SK-N-MC (cell line): ENCODE results near the gene DAB2.

ENCODE experiments used
- DNase-seq: peaks from one replicate; pipeline ENCODE4 v3.0.0-alpha.2; 2011; ENCODE audit warnings: low read depth, low spot score
- H3K27ac ChIP-seq: fragments of 200-600 bp; sonication (generic); 2 replicates; pipeline ENCODE4 v1.5.1; 2016; ENCODE audit warnings: mixed run types
- H3K36me3 ChIP-seq: fragments of 200-600 bp; sonication (generic); 2 replicates; pipeline ENCODE4 v1.6.1; 2017; ENCODE audit warnings: antibody characterized with exemption, low read length, mixed read lengths; ENCODE audit not compliant: insufficient read depth
- H3K4me3 ChIP-seq: fragments of 200-600 bp; sonication (generic); 2 replicates; pipeline ENCODE4 v1.5.1; 2016
- H3K9ac ChIP-seq: fragments of 200-600 bp; sonication (generic); 2 replicates; pipeline ENCODE4 v1.8.0; 2017; ENCODE audit warnings: mixed run types, mixed read lengths; ENCODE audit not compliant: insufficient read length
- H3K9me3 ChIP-seq: fragments of 200-600 bp; sonication (generic); 2 replicates; pipeline ENCODE4 v1.6.1; 2017; ENCODE audit warnings: low read depth, mild to moderate bottlenecking, antibody characterized with exemption, low read length, moderate library complexity, mixed read lengths
- EZH2 ChIP-seq: fragments of 200-600 bp; sonication (generic); IDR thresholded peaks from one replicate; pipeline ENCODE4 v1.6.1; 2017; ENCODE audit warnings: antibody characterized with exemption
- FOXP2 ChIP-seq: optimal IDR thresholded peaks from 2 replicates; pipeline ENCODE3; 2011; ENCODE audit warnings: mild to moderate bottlenecking, moderate library complexity; ENCODE audit not compliant: insufficient read depth; ENCODE audit errors: extremely low read length, control extremely low read depth
- POLR2AphosphoS5 ChIP-seq: IDR thresholded peaks from 2 replicates; pipeline ENCODE4 v1.6.1; 2012; ENCODE audit warnings: mild to moderate bottlenecking, low read depth, low read length, borderline replicate concordance

DAB2 gene

GRCh38 chr5:39452846-39453245 lies 28.1 kb upstream of the DAB2 start:
- DNase-seq = no peak
- no peaks in the 10 kb centered on the region for H3K9me3 ChIP-seq
- H3K9ac ChIP-seq = no peak overlapping the region
- no peak overlapping the region for H3K4me3 ChIP-seq
- H3K27ac ChIP-seq = no peak overlapping the region
- TF ChIP-seq FOXP2 (no peak), POLR2AphosphoS5 (no peak), EZH2 (no peak)
- H3K36me3 ChIP-seq = no peaks in the 10 kb centered on the region

- Histone ChIP-seq H3K36me3 (no peaks in the 10 kb centered on the region), H3K4me3 (no peak overlapping the region), H3K9ac (no peak overlapping the region), H3K27ac (no peak overlapping the region), H3K9me3 (no peaks in the 10 kb centered on the region)
- no peak for TF ChIP-seq POLR2AphosphoS5
- no peak for TF ChIP-seq EZH2
- no peak for TF ChIP-seq FOXP2
- DNase-seq = no peak
Measured at GRCh38 chr5:39451276-39451941, 26.6 kb upstream of the DAB2 start.

GRCh38 chr5:39450487-39450886 lies 25.7 kb upstream of the DAB2 start:
- H3K9ac ChIP-seq = no peak overlapping the region
- no peak for DNase-seq
- no peak for TF ChIP-seq FOXP2
- no peak for TF ChIP-seq POLR2AphosphoS5
- no peak for TF ChIP-seq EZH2
- H3K9me3 ChIP-seq = no peaks in the 10 kb centered on the region
- no peak overlapping the region for H3K4me3 ChIP-seq
- no peak overlapping the region for H3K27ac ChIP-seq
- no peaks in the 10 kb centered on the region for H3K36me3 ChIP-seq

- TF ChIP-seq POLR2AphosphoS5 (no peak), EZH2 (no peak)
- DNase-seq = no peak
- Histone ChIP-seq H3K4me3 (no peak overlapping the region), H3K27ac (no peak overlapping the region), H3K9me3 (no peaks in the 10 kb centered on the region), H3K36me3 (no peaks in the 10 kb centered on the region), H3K9ac (no peak overlapping the region)
Measured at GRCh38 chr5:39449591-39449990, 24.8 kb upstream of the DAB2 start.

GRCh38 chr5:39448506-39449128 lies 23.8 kb upstream of the DAB2 start:
- no peaks in the 10 kb centered on the region for H3K9me3 ChIP-seq
- H3K4me3 ChIP-seq = no peak overlapping the region
- TF ChIP-seq POLR2AphosphoS5 (no peak), FOXP2 (no peak), EZH2 (no peak)
- no peak for DNase-seq
- H3K36me3 ChIP-seq = no peaks in the 10 kb centered on the region
- no peak overlapping the region for H3K27ac ChIP-seq
- H3K9ac ChIP-seq = no peak overlapping the region

GRCh38 chr5:39447968-39448367 lies 23.2 kb upstream of the DAB2 start:
- no peak overlapping the region for H3K4me3 ChIP-seq
- no peaks in the 10 kb centered on the region for H3K9me3 ChIP-seq
- H3K27ac ChIP-seq = no peak overlapping the region
- H3K36me3 ChIP-seq = no peaks in the 10 kb centered on the region
- no peak overlapping the region for H3K9ac ChIP-seq
- no peak for TF ChIP-seq EZH2
- no peak for DNase-seq

- Histone ChIP-seq H3K36me3 (no peaks in the 10 kb centered on the region), H3K9me3 (no peaks in the 10 kb centered on the region), H3K4me3 (no peak overlapping the region), H3K27ac (no peak overlapping the region), H3K9ac (no peak overlapping the region)
- DNase-seq = no peak
- TF ChIP-seq POLR2AphosphoS5 (no peak), EZH2 (no peak), FOXP2 (no peak)
Measured at GRCh38 chr5:39447059-39447458, 22.3 kb upstream of the DAB2 start.

GRCh38 chr5:39446231-39446630 lies 21.5 kb upstream of the DAB2 start:
- no peak for DNase-seq
- no peak overlapping the region for H3K27ac ChIP-seq
- no peak for TF ChIP-seq POLR2AphosphoS5
- no peak for TF ChIP-seq FOXP2
- TF ChIP-seq EZH2 = no peak

GRCh38 chr5:39443911-39444310 lies 19.1 kb upstream of the DAB2 start:
- no peak for DNase-seq
- TF ChIP-seq EZH2 (no peak), POLR2AphosphoS5 (no peak), FOXP2 (no peak)
- H3K9ac ChIP-seq = no peak overlapping the region
- no peak overlapping the region for H3K27ac ChIP-seq
- no peaks in the 10 kb centered on the region for H3K9me3 ChIP-seq
- no peak overlapping the region for H3K4me3 ChIP-seq
- H3K36me3 ChIP-seq = no peaks in the 10 kb centered on the region

More at GRCh38 chr5:39446231-39446630, 21.5 kb upstream of the DAB2 start:
- H3K9me3 ChIP-seq = no peaks in the 10 kb centered on the region
- H3K9ac ChIP-seq = no peak overlapping the region
- no peak overlapping the region for H3K4me3 ChIP-seq
- no peaks in the 10 kb centered on the region for H3K36me3 ChIP-seq
